ENCODE data around the gene LYPLA2.

DNA sequence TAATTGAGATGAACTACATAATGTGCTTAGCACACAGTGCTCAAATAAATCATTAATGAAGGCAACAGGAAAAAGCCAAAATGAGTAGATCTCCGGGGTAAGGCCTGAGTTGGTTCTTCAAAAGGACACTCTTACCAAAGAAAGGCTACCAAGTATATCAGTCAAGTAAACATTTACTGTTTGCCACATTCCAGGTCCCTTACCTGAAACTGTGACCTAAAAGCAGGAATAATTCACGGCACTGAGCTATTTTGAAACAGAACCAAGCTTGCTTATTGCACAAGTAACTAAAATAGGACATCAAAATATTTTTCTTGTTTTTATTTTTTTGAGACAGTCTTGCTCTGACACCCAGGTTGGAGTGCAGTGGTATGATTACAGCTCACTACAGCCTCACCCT is 14.7 kb upstream of the LYPLA2 start:
- TF ChIP-seq, protein P1, sequence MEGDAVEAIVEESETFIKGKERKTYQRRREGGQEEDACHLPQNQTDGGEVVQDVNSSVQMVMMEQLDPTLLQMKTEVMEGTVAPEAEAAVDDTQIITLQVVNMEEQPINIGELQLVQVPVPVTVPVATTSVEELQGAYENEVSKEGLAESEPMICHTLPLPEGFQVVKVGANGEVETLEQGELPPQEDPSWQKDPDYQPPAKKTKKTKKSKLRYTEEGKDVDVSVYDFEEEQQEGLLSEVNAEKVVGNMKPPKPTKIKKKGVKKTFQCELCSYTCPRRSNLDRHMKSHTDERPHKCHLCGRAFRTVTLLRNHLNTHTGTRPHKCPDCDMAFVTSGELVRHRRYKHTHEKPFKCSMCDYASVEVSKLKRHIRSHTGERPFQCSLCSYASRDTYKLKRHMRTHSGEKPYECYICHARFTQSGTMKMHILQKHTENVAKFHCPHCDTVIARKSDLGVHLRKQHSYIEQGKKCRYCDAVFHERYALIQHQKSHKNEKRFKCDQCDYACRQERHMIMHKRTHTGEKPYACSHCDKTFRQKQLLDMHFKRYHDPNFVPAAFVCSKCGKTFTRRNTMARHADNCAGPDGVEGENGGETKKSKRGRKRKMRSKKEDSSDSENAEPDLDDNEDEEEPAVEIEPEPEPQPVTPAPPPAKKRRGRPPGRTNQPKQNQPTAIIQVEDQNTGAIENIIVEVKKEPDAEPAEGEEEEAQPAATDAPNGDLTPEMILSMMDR (IDR thresholded peaks at IDR 0.05), result no peak
- TF ChIP-seq POLR2A (IDR thresholded peaks at IDR 0.05), result no peak

Measured in thyroid gland (tissue), 4 donors.